ENCODE measurements around the gene CSAD.

- TF ChIP-seq CTCF (conservative IDR thresholded peaks at IDR 0.05; ENCODE audit: low read depth, low read length) = no peak
- TF ChIP-seq EZH2 (IDR thresholded peaks at IDR 0.05; ENCODE audit: borderline replicate concordance, low read depth, low read length, poor library complexity, severe bottlenecking) = no peak
These were observed 13.4 kb upstream of the CSAD start for GRCh38 chr12:53193985-53194716.
